ENCODE results near the gene SELENOP. TPM values are rescaled to one million over a fixed set of nuclear protein-coding genes. Genes with fewer than 3 reads are reported as not detected.

SELENOP gene
- total and polyA plus RNA-seq, 9 of the 15 experiments (the other 6 are each of a cell fraction or from before 2014, with no cell fraction given): 3.2 to 6.3 (median 4.5) TPM

DNA sequence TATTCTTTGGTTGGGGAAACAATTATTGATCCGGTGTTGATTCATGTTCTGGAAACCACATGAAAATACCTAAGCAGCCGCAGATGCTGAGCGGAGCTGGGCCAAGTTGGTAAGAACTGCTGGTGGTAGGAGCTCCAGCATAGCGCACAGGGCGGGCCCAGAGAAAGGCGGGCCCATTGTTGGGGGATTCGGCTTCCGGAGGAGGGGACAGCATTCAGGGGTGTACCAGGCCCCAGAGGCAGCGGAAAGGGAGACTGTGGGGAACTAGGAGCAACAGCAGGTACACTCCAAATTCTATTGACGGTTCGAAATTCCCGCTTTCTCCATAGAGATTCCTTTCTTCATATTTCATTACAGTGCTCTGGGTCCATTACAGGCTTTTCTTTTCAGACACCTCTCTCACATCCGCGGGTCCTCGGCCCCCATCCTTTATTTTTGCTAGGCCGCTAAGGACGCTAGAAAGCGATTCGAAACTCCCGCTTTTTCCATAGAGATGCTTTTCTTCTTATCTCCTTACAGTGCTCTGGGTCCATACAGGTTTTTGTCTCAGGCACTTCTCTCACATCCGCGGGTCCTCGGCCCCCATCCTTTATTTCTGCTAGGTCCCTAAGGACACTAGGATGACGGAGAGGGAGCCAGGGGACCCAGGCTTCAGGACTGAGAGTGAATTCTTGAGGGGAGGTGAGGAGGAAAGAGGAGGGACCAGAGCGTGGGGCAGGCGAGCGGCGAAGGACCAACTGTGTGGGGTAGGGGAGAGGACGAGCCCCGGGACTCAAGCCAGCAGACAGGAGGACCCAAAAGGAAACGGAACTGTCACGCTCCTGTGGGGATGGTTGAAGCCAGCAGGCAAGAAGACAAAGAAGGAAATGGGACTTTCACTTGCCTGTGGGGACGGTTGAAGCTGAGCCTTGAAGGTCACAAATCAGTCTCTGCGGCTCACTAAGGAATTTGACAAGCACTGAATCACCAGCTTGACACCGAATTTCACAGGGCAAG lies 54.8 kb downstream of the SELENOP start, which contains the start of gene CCDC152 (continued):
- TF ChIP-seq, protein P1, sequence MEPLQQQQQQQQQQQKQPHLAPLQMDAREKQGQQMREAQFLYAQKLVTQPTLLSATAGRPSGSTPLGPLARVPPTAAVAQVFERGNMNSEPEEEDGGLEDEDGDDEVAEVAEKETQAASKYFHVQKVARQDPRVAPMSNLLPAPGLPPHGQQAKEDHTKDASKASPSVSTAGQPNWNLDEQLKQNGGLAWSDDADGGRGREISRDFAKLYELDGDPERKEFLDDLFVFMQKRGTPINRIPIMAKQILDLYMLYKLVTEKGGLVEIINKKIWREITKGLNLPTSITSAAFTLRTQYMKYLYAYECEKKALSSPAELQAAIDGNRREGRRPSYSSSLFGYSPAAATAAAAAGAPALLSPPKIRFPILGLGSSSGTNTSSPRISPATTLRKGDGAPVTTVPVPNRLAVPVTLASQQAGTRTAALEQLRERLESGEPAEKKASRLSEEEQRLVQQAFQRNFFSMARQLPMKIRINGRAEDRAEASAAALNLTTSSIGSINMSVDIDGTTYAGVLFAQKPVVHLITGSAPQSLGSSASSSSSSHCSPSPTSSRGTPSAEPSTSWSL (CRISPR knock-in tag; IDR thresholded peaks at IDR 0.05; ENCODE audit: borderline replicate concordance): no peak
- no peak for TF ChIP-seq ZFP30 (CRISPR knock-in tag; IDR thresholded peaks at IDR 0.05; ENCODE audit: borderline replicate concordance)
- TF ChIP-seq HCFC1 (IDR thresholded peaks at IDR 0.05; ENCODE audit: low read depth, low read length): peak; percentile 53; the same call in 1 of the 2 replicates
- TF ChIP-seq, protein P2, sequence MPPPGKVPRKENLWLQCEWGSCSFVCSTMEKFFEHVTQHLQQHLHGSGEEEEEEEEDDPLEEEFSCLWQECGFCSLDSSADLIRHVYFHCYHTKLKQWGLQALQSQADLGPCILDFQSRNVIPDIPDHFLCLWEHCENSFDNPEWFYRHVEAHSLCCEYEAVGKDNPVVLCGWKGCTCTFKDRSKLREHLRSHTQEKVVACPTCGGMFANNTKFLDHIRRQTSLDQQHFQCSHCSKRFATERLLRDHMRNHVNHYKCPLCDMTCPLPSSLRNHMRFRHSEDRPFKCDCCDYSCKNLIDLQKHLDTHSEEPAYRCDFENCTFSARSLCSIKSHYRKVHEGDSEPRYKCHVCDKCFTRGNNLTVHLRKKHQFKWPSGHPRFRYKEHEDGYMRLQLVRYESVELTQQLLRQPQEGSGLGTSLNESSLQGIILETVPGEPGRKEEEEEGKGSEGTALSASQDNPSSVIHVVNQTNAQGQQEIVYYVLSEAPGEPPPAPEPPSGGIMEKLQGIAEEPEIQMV (tag; conservative IDR thresholded peaks at IDR 0.05; ENCODE audit: low read depth): peak; percentile 90
- no peak for TF ChIP-seq ARHGAP35 (IDR thresholded peaks at IDR 0.05; ENCODE audit: partially characterized antibody)
- TF ChIP-seq, protein P3, sequence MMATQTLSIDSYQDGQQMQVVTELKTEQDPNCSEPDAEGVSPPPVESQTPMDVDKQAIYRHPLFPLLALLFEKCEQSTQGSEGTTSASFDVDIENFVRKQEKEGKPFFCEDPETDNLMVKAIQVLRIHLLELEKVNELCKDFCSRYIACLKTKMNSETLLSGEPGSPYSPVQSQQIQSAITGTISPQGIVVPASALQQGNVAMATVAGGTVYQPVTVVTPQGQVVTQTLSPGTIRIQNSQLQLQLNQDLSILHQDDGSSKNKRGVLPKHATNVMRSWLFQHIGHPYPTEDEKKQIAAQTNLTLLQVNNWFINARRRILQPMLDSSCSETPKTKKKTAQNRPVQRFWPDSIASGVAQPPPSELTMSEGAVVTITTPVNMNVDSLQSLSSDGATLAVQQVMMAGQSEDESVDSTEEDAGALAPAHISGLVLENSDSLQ (IDR thresholded peaks at IDR 0.05): peak; percentile 17; the same call in 1 of the 2 replicates
- TF ChIP-seq SAFB2 (IDR thresholded peaks at IDR 0.05; ENCODE audit: borderline replicate concordance, low read depth, low read length, severe bottlenecking): no peak
- TF ChIP-seq CBX3 (IDR thresholded peaks at IDR 0.05; ENCODE audit: borderline replicate concordance in 1 of 2, low read length in 2 of 2): peak in 1 of 2 experiments; percentile 81; a peak in 2 of 3 replicates
- TF ChIP-seq TAF1 (IDR thresholded peaks at IDR 0.05; ENCODE audit: control insufficient read depth, extremely low read depth, insufficient read depth, low read length, severe bottlenecking): peak; percentile 57
- no peak; the same call in 1 of the 2 replicates for TF ChIP-seq CBX1 (IDR thresholded peaks at IDR 0.05; ENCODE audit: low read depth)
- TF ChIP-seq, protein P4, sequence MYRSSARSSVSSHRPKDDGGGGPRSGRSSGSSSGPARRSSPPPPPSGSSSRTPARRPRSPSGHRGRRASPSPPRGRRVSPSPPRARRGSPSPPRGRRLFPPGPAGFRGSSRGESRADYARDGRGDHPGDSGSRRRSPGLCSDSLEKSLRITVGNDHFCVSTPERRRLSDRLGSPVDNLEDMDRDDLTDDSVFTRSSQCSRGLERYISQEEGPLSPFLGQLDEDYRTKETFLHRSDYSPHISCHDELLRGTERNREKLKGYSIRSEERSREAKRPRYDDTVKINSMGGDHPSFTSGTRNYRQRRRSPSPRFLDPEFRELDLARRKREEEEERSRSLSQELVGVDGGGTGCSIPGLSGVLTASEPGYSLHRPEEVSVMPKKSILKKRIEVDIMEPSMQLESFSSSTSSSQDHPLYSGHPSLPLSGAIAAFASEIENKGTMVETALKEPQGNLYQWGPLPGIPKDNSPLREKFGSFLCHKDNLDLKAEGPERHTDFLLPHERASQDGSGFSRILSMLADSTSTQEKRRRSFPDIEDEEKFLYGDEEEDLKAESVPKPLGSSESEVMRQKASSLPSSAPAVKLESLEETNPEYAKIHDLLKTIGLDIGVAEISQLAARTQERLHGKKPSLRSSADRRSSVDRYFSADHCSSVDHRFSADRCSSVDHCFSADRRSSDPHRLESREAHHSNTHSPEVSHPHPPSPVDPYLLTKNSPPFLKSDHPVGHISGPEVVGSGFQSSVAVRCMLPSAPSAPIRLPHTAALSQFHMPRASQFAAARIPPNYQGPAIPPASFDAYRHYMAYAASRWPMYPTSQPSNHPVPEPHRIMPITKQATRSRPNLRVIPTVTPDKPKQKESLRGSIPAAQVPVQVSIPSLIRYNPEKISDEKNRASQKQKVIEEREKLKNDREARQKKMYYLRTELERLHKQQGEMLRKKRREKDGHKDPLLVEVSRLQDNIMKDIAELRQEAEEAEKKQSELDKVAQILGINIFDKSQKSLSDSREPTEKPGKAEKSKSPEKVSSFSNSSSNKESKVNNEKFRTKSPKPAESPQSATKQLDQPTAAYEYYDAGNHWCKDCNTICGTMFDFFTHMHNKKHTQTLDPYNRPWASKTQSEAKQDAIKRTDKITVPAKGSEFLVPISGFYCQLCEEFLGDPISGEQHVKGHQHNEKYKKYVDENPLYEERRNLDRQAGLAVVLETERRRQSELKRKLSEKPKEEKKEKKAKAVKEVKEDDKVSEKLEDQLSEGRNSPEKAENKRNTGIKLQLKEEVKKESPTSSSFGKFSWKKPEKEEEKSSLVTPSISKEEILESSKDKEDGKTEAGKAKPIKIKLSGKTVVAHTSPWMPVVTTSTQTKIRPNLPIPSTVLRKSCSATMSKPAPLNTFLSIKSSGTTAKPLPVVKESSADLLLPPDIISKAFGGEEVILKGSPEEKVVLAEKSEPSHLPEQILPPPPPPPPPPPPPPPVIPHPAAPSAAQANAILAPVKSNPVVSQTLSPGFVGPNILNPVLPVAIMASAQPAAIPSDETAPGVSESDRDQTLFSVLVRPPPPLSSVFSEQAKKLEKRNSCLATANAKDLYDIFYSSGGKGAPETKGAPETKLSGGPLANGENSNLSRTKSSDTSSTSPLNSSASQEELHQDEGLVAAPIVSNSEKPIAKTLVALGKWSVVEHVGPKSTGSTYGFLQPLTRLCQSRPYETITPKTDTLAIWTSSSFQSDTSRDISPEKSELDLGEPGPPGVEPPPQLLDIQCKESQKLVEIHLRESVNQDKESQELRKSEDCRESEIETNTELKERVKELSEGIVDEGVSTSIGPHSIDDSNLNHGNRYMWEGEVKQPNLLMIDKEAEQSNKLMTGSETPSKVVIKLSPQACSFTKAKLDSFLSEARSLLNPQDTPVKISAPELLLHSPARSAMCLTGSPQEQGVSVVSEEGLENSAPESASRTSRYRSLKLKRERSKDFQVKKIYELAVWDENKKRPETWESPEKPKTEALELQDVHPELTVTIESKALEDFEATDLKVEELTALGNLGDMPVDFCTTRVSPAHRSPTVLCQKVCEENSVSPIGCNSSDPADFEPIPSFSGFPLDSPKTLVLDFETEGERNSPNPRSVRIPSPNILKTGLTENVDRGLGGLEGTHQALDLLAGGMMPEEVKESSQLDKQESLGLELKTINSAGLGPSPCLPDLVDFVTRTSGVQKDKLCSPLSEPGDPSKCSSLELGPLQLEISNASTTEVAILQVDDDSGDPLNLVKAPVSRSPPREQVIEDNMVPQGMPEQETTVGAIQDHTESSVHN (IDR thresholded peaks at IDR 0.05; ENCODE audit: borderline replicate concordance in 1 of 2, low read depth in 1 of 2): no peak

Measured in K562 (cell line).